Coronary artery (tissue), 2 donors: ENCODE measurements around the gene PPDPF.

Source experiments
- DNase-seq: peaks from one replicate; pipeline ENCODE4 v3.0.0-alpha.2; 2017; ENCODE audit warnings: low spot score
- H3K27ac ChIP-seq, 2 donors: fragments of 200-600 bp; sonication (generic); one replicate each; pipeline ENCODE4 v1.5.1; 2016 to 2019
- H3K4me3 ChIP-seq: fragments of 200-600 bp; sonication (generic); 2 replicates; pipeline ENCODE4 v1.5.1; 2016; ENCODE audit warnings: mild to moderate bottlenecking, moderate library complexity
- CTCF ChIP-seq: fragments of 200-600 bp; sonication (generic); IDR thresholded peaks from one replicate; pipeline ENCODE4 v1.5.1; 2019; ENCODE audit warnings: antibody characterized with exemption

The PPDPF gene

GRCh38 chr20:63544241-63544957 is 23.8 kb downstream of the PPDPF start:
- DNase-seq = no peak
- Histone ChIP-seq H3K27ac (no peak overlapping the region), H3K4me3 (no peak overlapping the region)
- TF ChIP-seq CTCF = no peak

- DNase-seq = no peak
- no peak overlapping the region for H3K27ac ChIP-seq
- no peak for TF ChIP-seq CTCF
- H3K4me3 ChIP-seq = no peak overlapping the region
These were observed 24.5 kb downstream of the PPDPF start for GRCh38 chr20:63544958-63545516.

GRCh38 chr20:63545814-63546213 is 25.2 kb downstream of the PPDPF start:
- no peak for TF ChIP-seq CTCF
- H3K4me3 ChIP-seq = no peak overlapping the region
- DNase-seq = no peak
- no peak overlapping the region for H3K27ac ChIP-seq

- no peak for DNase-seq
- TF ChIP-seq CTCF = no peak
- no peak overlapping the region for H3K4me3 ChIP-seq
- H3K27ac ChIP-seq = no peak overlapping the region
These were observed 25.8 kb downstream of the PPDPF start for GRCh38 chr20:63546256-63546955.

GRCh38 chr20:63546956-63547724 is 26.6 kb downstream of the PPDPF start:
- TF ChIP-seq CTCF = no peak
- H3K27ac ChIP-seq = no peak overlapping the region
- H3K4me3 ChIP-seq = no peak overlapping the region
- no peak for DNase-seq

GRCh38 chr20:63547725-63548480 is 27.3 kb downstream of the PPDPF start, which contains the start of gene SRMS:
SRMS (minus strand) TSS chr20:63547749; CDS start chr20:63547463, 286 bp downstream.
- no peak within 1 kb of the TSS for H3K27ac ChIP-seq
- no peak for DNase-seq
- no peak within 1 kb of the TSS for H3K4me3 ChIP-seq
- TF ChIP-seq CTCF = no peak
